Bone marrow (tissue), 2 donors: Measurements from ENCODE around the gene PNPLA2.

ENCODE experiments used
- DNase-seq, 2 donors: peaks; one replicate each; lab custom pipeline; 2025; lab: John Stamatoyannopoulos, UW

The PNPLA2 gene

GRCh38 chr11:844693-845644, 26.3 kb downstream of the PNPLA2 start:
- DNase-seq = no peak

- no peak for DNase-seq
Measured at GRCh38 chr11:845872-846495, 27.3 kb downstream of the PNPLA2 start.

GRCh38 chr11:846496-847098, 27.9 kb downstream of the PNPLA2 start:
- DNase-seq = no peak

GRCh38 chr11:847876-848275, 29.2 kb downstream of the PNPLA2 start:
- no peak for DNase-seq

GRCh38 chr11:848380-848931, 29.7 kb downstream of the PNPLA2 start:
- no peak for DNase-seq

- DNase-seq = no peak
Measured at GRCh38 chr11:849104-849824, 30.6 kb downstream of the PNPLA2 start.

- DNase-seq = no peak
Measured at GRCh38 chr11:849951-850774, 31.4 kb downstream of the PNPLA2 start.

GRCh38 chr11:850775-851763, 32.4 kb downstream of the PNPLA2 start:
- no peak for DNase-seq

GRCh38 chr11:852762-853161, 34.0 kb downstream of the PNPLA2 start:
- DNase-seq = no peak

- DNase-seq = no peak
Measured at GRCh38 chr11:853682-854448, 35.2 kb downstream of the PNPLA2 start.

GRCh38 chr11:854601-855329, 36.1 kb downstream of the PNPLA2 start:
- no peak for DNase-seq

- no peak for DNase-seq
Measured at GRCh38 chr11:855330-855674, 36.6 kb downstream of the PNPLA2 start.

GRCh38 chr11:855796-856195, 37.1 kb downstream of the PNPLA2 start:
- no peak for DNase-seq

- DNase-seq = no peak
Measured at GRCh38 chr11:856397-856796, 37.7 kb downstream of the PNPLA2 start.

- no peak for DNase-seq
Measured at GRCh38 chr11:858053-858761, 39.5 kb downstream of the PNPLA2 start.

- DNase-seq = no peak
Measured at GRCh38 chr11:858762-859339, 40.1 kb downstream of the PNPLA2 start.

GRCh38 chr11:859394-860131, 40.8 kb downstream of the PNPLA2 start:
- no peak for DNase-seq
